ENCODE data around the gene CDK6.

DNA sequence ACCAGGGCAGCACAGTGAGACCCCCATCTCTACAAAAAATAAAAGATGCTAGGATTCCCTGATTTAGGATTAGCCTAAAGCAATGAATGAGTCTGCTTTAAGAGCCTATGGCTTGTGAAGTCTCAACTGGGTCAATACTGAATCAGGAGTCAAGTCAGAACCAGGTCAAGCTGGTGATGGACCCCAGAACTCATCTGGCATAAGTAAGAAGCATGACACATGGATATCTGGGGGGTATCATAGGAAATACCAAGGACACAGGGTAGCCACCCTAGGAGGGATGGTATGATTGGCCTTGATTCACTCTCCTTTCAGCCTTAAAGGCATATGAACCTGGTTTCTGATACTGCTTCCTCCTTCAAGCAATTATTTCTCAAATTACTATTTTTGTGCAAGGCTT is 167.8 kb downstream of the CDK6 start:
- TF ChIP-seq EZH2 (IDR thresholded peaks at IDR 0.05; ENCODE audit: insufficient read depth, poor library complexity, severe bottlenecking) (no peak), EZH2phosphoT487 (IDR thresholded peaks at IDR 0.05; ENCODE audit: insufficient read depth, low read depth) (no peak)

All from GM23248 (cell line).